NB4 (cell line): ENCODE measurements around the gene EGFLAM.

Experiments used
- CTCF ChIP-seq: IDR thresholded peaks from one replicate; pipeline ENCODE4 v1.5.1; 2012; ENCODE audit warnings: low read depth, low read length
- MAX ChIP-seq: IDR thresholded peaks from 2 replicates; pipeline ENCODE4 v1.6.1; 2011; ENCODE audit warnings: low read depth, low read length
- MYC ChIP-seq: IDR thresholded peaks from 2 replicates; pipeline ENCODE4 v1.6.1; 2011; ENCODE audit warnings: low read depth, low read length
- POLR2A ChIP-seq: IDR thresholded peaks from 2 replicates; pipeline ENCODE4 v1.6.1; 2011; ENCODE audit warnings: mild to moderate bottlenecking; ENCODE audit not compliant: insufficient read length; ENCODE audit errors: extremely low read depth

- TF ChIP-seq POLR2A (no peak), CTCF (no peak), MAX (no peak), MYC (no peak)
Measured at GRCh38 chr5:38448568-38449350, 190.4 kb downstream of the EGFLAM start.
